ENCODE results near the gene AK6.
"Not testable (repeated sequence)": the region's sequence is repeated elsewhere in the genome, so short reads cannot be mapped to it uniquely, and the experiment has no call there.

The AK6 gene

GRCh38 chr5:69334793-69335268 lies 34.5 kb downstream of the AK6 start:
- DNase-seq = peak; percentile 77

DNA sequence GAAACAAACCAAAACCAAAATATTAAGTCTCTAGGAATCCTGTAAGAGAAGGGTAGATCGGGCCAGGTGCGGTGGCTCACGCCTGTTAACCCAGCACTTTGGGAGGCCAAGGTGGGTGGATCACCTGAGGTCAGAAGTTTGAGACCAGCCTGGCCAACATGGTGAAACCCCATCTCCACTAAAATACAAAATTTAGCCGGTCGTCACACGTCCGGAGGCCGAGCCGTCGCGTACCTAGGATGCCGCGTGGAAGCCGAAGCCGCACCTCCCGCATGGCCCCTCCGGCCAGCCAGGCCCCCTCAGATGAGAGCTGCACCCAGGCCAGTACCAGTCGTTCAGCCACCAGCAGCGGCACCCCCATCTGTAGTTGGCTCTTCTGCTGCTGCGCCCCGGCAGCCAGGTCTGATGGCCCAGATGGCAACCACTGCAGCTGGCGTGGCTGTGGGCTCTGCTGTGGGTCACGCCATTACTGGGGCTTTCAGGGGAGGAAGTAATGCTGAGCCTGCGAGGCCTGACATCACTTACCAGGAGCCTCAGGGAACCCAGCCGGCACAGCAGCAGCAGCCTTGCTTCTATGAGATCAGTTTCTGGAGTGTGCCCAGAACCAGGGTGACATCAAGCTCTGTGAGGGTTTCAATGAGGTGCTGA lies 35.5 kb downstream of the AK6 start:
- DNase-seq = not testable (repeated sequence)

GRCh38 chr5:69331528-69332445 lies 37.5 kb downstream of the AK6 start:
- DNase-seq = no peak

- no peak for DNase-seq
Measured at GRCh38 chr5:69329905-69330489, 39.3 kb downstream of the AK6 start.

DNA sequence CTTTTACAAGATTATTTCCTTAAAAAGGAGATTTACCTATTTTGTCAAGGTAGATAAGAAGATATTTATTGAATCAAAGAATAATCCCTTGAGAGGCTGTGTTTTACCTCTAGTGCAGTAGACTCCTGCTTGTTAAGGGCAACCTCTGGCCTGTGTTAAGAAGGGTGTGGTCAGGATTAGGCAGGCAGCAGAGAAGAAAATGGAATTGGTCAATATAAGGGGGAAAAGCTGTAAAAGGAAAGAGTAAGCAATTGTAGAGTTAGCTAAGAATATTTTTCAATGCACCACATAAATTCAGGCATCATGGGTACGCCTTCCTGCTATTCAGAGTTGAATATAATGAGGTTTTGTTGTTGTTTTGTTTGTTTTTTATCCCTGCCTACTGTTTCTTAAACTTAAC lies 43.0 kb downstream of the AK6 start:
- DNase-seq = no peak

DNA sequence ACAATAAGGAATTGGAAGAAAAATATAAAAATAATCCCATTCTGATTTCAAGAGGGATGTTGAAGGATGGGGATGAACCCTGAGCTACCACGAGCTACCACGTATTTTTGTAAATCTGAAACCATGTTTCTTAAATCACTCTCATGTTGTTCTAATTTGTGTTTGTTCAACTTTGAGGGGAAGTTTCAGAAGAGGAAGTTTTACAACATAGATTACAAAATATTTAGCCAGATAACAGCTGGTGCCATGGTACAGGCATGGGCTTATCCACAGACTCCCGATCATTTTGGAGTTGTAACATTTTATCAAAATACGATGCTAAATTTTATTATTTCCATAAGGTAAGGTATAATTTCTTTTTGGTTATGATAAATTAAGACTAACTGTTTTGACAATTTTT lies 51.9 kb downstream of the AK6 start:
- no peak for DNase-seq

- no peak for DNase-seq
Measured at GRCh38 chr5:69315972-69316371, 53.3 kb downstream of the AK6 start.

- DNase-seq = no peak
Measured at GRCh38 chr5:69313428-69313827, 55.9 kb downstream of the AK6 start.

DNA sequence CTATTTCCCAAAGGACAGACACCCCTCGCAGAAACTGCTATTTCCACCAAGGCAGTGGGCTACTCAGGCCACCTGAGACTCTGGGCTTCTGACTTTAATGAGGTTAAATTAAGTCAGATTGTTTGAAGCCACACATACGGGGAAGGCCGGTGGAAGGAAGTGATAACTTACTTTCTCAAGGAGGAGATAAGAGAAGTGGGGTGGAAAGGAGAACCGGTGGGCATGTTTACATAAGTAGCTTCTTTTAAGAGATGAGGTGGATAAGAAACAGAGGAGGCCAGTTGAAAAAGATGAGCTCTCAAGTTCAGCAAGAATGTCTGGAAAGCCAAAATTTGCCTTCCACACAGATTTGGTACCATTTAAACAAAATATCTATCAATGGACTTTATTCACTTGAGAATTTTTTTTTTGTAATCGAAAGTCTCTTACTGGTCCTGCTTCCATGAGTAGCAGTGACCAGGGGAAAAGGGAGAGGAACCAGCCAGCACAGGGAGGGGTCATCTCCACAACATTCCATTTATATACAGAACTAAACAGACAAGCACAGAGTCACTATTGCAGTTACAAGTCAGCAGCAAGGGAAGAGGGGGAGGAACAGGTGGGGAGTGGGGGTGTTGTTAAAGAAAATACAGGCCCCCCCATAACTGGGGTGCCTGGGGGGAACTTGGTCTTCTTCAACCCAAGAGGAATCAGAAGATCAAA lies 56.7 kb downstream of the AK6 start:
- no peak for DNase-seq

DNA sequence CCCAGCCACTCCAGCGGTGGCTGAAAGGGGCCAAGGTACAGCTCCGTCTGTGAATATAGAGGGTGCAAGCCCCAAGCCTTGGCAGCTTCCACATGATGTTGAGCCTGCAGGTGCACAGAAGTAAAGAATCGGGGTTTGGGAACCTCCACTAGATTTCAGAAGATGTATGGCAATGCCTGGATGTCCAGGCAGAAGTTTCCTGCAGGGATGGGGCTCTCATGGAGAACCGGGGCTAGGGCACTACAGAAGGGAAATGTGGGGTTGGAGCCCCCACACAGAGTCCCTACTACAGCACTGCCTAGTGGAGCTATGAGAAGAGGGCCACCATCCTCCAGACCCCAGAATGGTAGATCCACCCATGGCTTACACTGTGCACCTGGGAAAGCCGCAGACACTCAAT lies 59.9 kb downstream of the AK6 start:
- DNase-seq = no peak

DNA sequence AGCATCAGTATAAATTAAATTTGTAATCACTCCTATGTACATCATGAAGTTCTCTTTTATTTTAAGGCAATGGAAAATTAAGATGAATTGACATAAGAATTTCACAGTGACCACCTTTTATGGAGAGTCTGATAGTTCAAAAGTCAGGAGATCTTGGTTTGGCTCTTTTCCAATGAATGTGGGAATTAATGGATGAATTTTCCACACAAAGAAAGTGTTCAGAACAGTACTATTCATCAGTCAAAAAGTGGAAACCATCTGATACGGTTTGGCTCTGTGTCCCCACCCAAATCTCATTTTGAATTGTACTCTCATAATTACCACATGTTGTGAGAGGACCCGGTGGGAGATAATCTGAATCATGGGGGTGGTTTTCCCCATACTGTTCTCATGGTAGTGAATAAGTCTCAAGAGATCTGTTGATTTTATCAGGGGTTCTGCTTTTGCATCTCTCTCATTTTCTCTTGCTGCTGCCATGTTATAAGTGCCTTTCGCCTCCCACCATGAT lies 61.2 kb downstream of the AK6 start:
- no peak for DNase-seq

GRCh38 chr5:69305512-69305911 lies 63.8 kb downstream of the AK6 start:
- DNase-seq = no peak
